DOHH2 (cell line): ENCODE measurements around the gene SEMA6A.

Source experiments
- EZH2phosphoT487 ChIP-seq: fragments of 200-600 bp; sonication (generic); IDR thresholded peaks from 2 replicates; pipeline ENCODE4 v1.6.1; 2017; ENCODE audit warnings: borderline replicate concordance, mild to moderate bottlenecking, antibody characterized with exemption, low read length, moderate library complexity, mixed read lengths
- TF ChIP-seq, protein P1 (sequence below): fragments of 200-600 bp; sonication (generic); IDR thresholded peaks from one replicate; pipeline ENCODE4 v1.5.1; 2014; ENCODE audit warnings: antibody characterized with exemption, mild to moderate bottlenecking, low read depth, low read length; ENCODE audit not compliant: poor library complexity, severe bottlenecking

DNA sequence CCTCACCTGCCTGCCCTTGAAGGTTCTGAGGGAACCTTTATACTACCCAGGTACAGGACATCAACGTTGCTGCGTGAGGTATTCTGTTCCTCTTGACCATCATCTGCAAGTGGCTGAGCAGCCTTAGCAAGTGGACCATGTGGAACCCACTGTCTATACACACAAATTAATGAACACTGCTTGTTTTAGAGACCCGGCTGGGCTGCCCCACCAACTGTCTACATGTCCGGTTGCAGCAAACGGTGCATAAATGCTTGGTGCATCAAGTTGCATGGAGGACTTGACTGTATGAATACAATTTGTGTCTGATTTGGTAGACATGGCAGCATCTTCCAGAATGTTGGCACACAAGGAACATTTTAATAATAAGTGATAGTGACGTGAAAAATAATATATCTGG lies 65.8 kb downstream of the SEMA6A start:
- TF ChIP-seq, protein P1, sequence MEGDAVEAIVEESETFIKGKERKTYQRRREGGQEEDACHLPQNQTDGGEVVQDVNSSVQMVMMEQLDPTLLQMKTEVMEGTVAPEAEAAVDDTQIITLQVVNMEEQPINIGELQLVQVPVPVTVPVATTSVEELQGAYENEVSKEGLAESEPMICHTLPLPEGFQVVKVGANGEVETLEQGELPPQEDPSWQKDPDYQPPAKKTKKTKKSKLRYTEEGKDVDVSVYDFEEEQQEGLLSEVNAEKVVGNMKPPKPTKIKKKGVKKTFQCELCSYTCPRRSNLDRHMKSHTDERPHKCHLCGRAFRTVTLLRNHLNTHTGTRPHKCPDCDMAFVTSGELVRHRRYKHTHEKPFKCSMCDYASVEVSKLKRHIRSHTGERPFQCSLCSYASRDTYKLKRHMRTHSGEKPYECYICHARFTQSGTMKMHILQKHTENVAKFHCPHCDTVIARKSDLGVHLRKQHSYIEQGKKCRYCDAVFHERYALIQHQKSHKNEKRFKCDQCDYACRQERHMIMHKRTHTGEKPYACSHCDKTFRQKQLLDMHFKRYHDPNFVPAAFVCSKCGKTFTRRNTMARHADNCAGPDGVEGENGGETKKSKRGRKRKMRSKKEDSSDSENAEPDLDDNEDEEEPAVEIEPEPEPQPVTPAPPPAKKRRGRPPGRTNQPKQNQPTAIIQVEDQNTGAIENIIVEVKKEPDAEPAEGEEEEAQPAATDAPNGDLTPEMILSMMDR, result no peak
- no peak for TF ChIP-seq EZH2phosphoT487
